Right ventricle myocardium inferior (tissue), 1 donor: Measurements from ENCODE around the gene UTP18. TPM values are rescaled to one million over a fixed set of nuclear protein-coding genes. Genes with fewer than 3 reads are reported as not detected.
"Not testable (repeated sequence)": the region's sequence is repeated elsewhere in the genome, so short reads cannot be mapped to it uniquely, and the experiment has no call there.

Experiments
- ATAC-seq: fragments of 200-7000 bp; cut with Tn5 transposase; one replicate; pipeline ENCODE4 v1.9.1; 2020; ENCODE audit warnings: mild to moderate bottlenecking, moderate library complexity
- DNase-seq: peaks from one replicate; pipeline ENCODE4 v3.0.0; 2021; ENCODE audit errors: missing footprints
- intact Hi-C: fragments of 100-400 bp; cut with DNase I; formaldehyde crosslinking; loops from one replicate; pipeline ENCODE4 v1.11.0; 2022
- total RNA-seq: library from RNA; stranded (reverse); fragmentation: NEBNext Ultra II Directional; extraction: Animal tissue kit (Norgen Biotek cat#: 25700); gene quantifications from one replicate; pipeline ENCODE4 v1.2.1, GENCODE V29; 2021
- donor health status: DM: no; HTN: yes; CAD: no; lungs with severe emphysema.

Gene UTP18
- total RNA-seq, 1 donor from 2014 or later = 6.9 TPM

GRCh38 chr17:51312003-51312402 lies 51.7 kb downstream of the UTP18 start:
- intact Hi-C loops, ATAC-seq, DNase-seq: not testable (repeated sequence)

- DNase-seq = no peak
- no peak for ATAC-seq
- intact Hi-C loops = no loop called here
These were observed 58.8 kb downstream of the UTP18 start for GRCh38 chr17:51319186-51319585.

GRCh38 chr17:51322390-51323029 lies 62.2 kb downstream of the UTP18 start:
- ATAC-seq (no peak), DNase-seq (no peak)
- intact Hi-C loops = no loop called here

GRCh38 chr17:51325471-51325870 lies 65.1 kb downstream of the UTP18 start:
- intact Hi-C loops = no loop called here
- DNase-seq = no peak
- no peak for ATAC-seq

GRCh38 chr17:51330861-51331503 lies 70.6 kb downstream of the UTP18 start:
- DNase-seq, ATAC-seq, intact Hi-C loops: not testable (repeated sequence)

GRCh38 chr17:51335006-51335590 lies 74.8 kb downstream of the UTP18 start:
- DNase-seq (no peak), ATAC-seq (no peak)
- intact Hi-C loops = no loop called here

- DNase-seq (no peak), ATAC-seq (no peak)
- intact Hi-C loops = no loop called here
These were observed 75.8 kb downstream of the UTP18 start for GRCh38 chr17:51335883-51336822.

- intact Hi-C loops = no loop called here
- no peak for DNase-seq
- ATAC-seq = no peak
These were observed 81.1 kb downstream of the UTP18 start for GRCh38 chr17:51341457-51341856.

GRCh38 chr17:51342257-51342656 lies 81.9 kb downstream of the UTP18 start:
- intact Hi-C loops = no loop called here
- ATAC-seq (no peak), DNase-seq (no peak)

- ATAC-seq = no peak
- intact Hi-C loops = no loop called here
- DNase-seq = no peak
These were observed 84.2 kb downstream of the UTP18 start for GRCh38 chr17:51344532-51344931.

GRCh38 chr17:51346218-51346982 lies 86.1 kb downstream of the UTP18 start:
- DNase-seq (no peak), ATAC-seq (no peak)
- intact Hi-C loops = no loop called here

Other genes with a start within 250 kb of the UTP18 start
- gene SPAG9, start 139.7 kb upstream of the UTP18 start, total RNA-seq = 49.4 TPM
- 18.8 TPM for gene NME1, start 107.0 kb upstream of the UTP18 start, total RNA-seq
- 278 TPM for gene NME2, start 94.1 kb upstream of the UTP18 start, total RNA-seq
- gene MBTD1, start 497 bp upstream of the UTP18 start, total RNA-seq = 6.0 TPM